Cardiac septum (tissue), 1 donor: ENCODE data around the gene SNU13. TPM values are rescaled to one million over a fixed set of nuclear protein-coding genes. Genes with fewer than 3 reads are reported as not detected.
"Not testable (repeated sequence)": the region's sequence is repeated elsewhere in the genome, so short reads cannot be mapped to it uniquely, and the experiment has no call there.

Experiments
- DNase-seq: peaks from one replicate; pipeline ENCODE4 v3.0.0-alpha.2; 2020; ENCODE audit warnings: low spot score
- intact Hi-C: fragments of 100-400 bp; cut with DNase I; formaldehyde crosslinking; loops from one replicate; pipeline ENCODE4 v1.14.0; 2022
- total RNA-seq: library from RNA; stranded (reverse); fragmentation: NEBNext Ultra II Directional; extraction: Animal tissue kit (Norgen Biotek cat#: 25700); gene quantifications from one replicate; pipeline ENCODE4 v1.2.1, GENCODE V29; 2021
- donor health status: DM: no; HTN: no; CAD: no.

SNU13 gene
- total RNA-seq, 1 donor from 2014 or later, result 149 TPM

GRCh38 chr22:41654322-41654721 lies 34.3 kb downstream of the SNU13 start:
- DNase-seq, result no peak
- intact Hi-C loops, result no loop called here

GRCh38 chr22:41650821-41651220 lies 37.8 kb downstream of the SNU13 start:
- DNase-seq, result no peak

GRCh38 chr22:41650229-41650628 lies 38.4 kb downstream of the SNU13 start:
- DNase-seq, result no peak
- intact Hi-C loops, result no loop called here

More at GRCh38 chr22:41650821-41651220, 37.8 kb downstream of the SNU13 start:
- intact Hi-C loops, result no loop called here

GRCh38 chr22:41648432-41648831 lies 40.2 kb downstream of the SNU13 start:
- intact Hi-C loops, result no loop called here
- no peak for DNase-seq

GRCh38 chr22:41647771-41648170 lies 40.9 kb downstream of the SNU13 start:
- intact Hi-C loops, result no loop called here
- DNase-seq, result no peak

GRCh38 chr22:41642331-41643110 lies 46.1 kb downstream of the SNU13 start:
- DNase-seq, result no peak

GRCh38 chr22:41641854-41642253 lies 46.8 kb downstream of the SNU13 start:
- DNase-seq, result no peak
- intact Hi-C loops, result no loop called here

More at GRCh38 chr22:41642331-41643110, 46.1 kb downstream of the SNU13 start:
- intact Hi-C loops, result no loop called here

- intact Hi-C loops, result no loop called here
- DNase-seq, result no peak
Observed at GRCh38 chr22:41638748-41639147, 49.9 kb downstream of the SNU13 start.

GRCh38 chr22:41638124-41638523 lies 50.5 kb downstream of the SNU13 start:
- DNase-seq, result no peak
- intact Hi-C loops, result no loop called here

GRCh38 chr22:41637623-41638022 lies 51.0 kb downstream of the SNU13 start:
- intact Hi-C loops, DNase-seq: not testable (repeated sequence)

GRCh38 chr22:41636467-41636866 lies 52.2 kb downstream of the SNU13 start:
- intact Hi-C loops, result no loop called here
- DNase-seq, result no peak

GRCh38 chr22:41634610-41635009 lies 54.1 kb downstream of the SNU13 start:
- intact Hi-C loops, DNase-seq: not testable (repeated sequence)

- intact Hi-C loops, DNase-seq: not testable (repeated sequence)
Observed at GRCh38 chr22:41631615-41632014, 57.1 kb downstream of the SNU13 start.

- intact Hi-C loops, DNase-seq: not testable (repeated sequence)
Observed at GRCh38 chr22:41631115-41631514, 57.6 kb downstream of the SNU13 start.

- intact Hi-C loops, result no loop called here
- no peak for DNase-seq
Observed at GRCh38 chr22:41625577-41625976, 63.1 kb downstream of the SNU13 start.

Other genes starting within 250 kb of the SNU13 start
- 26.9 TPM for gene TOB2, start 242.1 kb downstream of the SNU13 start, total RNA-seq
- gene PHF5A, start 220.2 kb downstream of the SNU13 start, total RNA-seq, result 22.0 TPM
- 662 TPM for gene ACO2, start 219.8 kb downstream of the SNU13 start, total RNA-seq
- gene POLR3H, start 144.4 kb downstream of the SNU13 start, total RNA-seq, result 18.6 TPM
- 115 TPM for gene CSDC2, start 127.9 kb downstream of the SNU13 start, total RNA-seq
- 21.7 TPM for gene PMM1, start 99.0 kb downstream of the SNU13 start, total RNA-seq
- gene DESI1, start 67.8 kb downstream of the SNU13 start, total RNA-seq, result 30.6 TPM
- gene XRCC6, start 67.6 kb downstream of the SNU13 start, total RNA-seq, result 155 TPM
- 0.40 TPM for gene MEI1, start 10.6 kb upstream of the SNU13 start, total RNA-seq
- gene CCDC134, start 111.8 kb upstream of the SNU13 start, total RNA-seq, result 2.9 TPM
- gene SREBF2, start 144.2 kb upstream of the SNU13 start, total RNA-seq, result 105 TPM
- gene SHISA8, start 226.2 kb upstream of the SNU13 start, total RNA-seq, result not detected
- 0.08 TPM for gene TNFRSF13C, start 237.9 kb upstream of the SNU13 start, total RNA-seq